WTC11 (cell line): ENCODE data around the gene SERPINB8. TPM values are rescaled to one million over a fixed set of nuclear protein-coding genes. Genes with fewer than 3 reads are reported as not detected.

Source experiments
- ATAC-seq: fragments of 200-7000 bp; cut with Tn5 transposase; 2 replicates; pipeline ENCODE4 v1.10.0; 2021; ENCODE audit warnings: mild to moderate bottlenecking, moderate library complexity
- CTCF ChIA-PET: fragments of 300-600 bp; sonication (Branson Sonifier 250); formaldehyde crosslinking; loops from one replicate; lab custom pipeline; 2021; ENCODE audit warnings: antibody characterized with exemption; lab: Charles Lee
- POLR2A ChIA-PET: fragments of 350-600 bp; sonication (Branson Sonifier 250); formaldehyde crosslinking; loops from one replicate; lab custom pipeline; 2021; ENCODE audit warnings: antibody characterized with exemption; lab: Charles Lee
- DNase-seq: peaks from one replicate; pipeline ENCODE4 v3.0.0; 2021; ENCODE audit warnings: low spot score
- H3K27ac Mint-ChIP-seq: 2 replicates; pipeline ENCODE4 v1.8.0; 2021; ENCODE audit warnings: mixed read lengths
- H3K27me3 Mint-ChIP-seq: 2 replicates; pipeline ENCODE4 v1.8.0; 2021; ENCODE audit warnings: low read depth, mild to moderate bottlenecking, moderate library complexity, mixed read lengths
- H3K36me3 Mint-ChIP-seq: 2 replicates; pipeline ENCODE4 v1.8.0; 2021; ENCODE audit warnings: mixed read lengths
- H3K4me1 Mint-ChIP-seq: 2 replicates; pipeline ENCODE4 v1.8.0; 2022; ENCODE audit warnings: mixed read lengths
- H3K4me3 Mint-ChIP-seq: 2 replicates; pipeline ENCODE4 v1.8.0; 2021; ENCODE audit warnings: mild to moderate bottlenecking, moderate library complexity, mixed read lengths
- H3K9me3 Mint-ChIP-seq: 2 replicates; pipeline ENCODE4 v1.8.0; 2021; ENCODE audit warnings: mixed read lengths
- CBFB ChIP-seq: sonication (generic); formaldehyde crosslinking; IDR thresholded peaks from 2 replicates; pipeline ENCODE4 v1.8.1; 2022; ENCODE audit warnings: mild to moderate bottlenecking, low read depth, missing genetic modification reagents
- GTF2I ChIP-seq: fragments of 250-450 bp; sonication (Bioruptor Pico); conservative IDR thresholded peaks from 2 replicates; pipeline ENCODE4 v1.4.0; 2021; ENCODE audit warnings: mild to moderate bottlenecking
- HMGA2 ChIP-seq: fragments of 250-450 bp; sonication (Bioruptor Pico); IDR thresholded peaks from 2 replicates; pipeline ENCODE4 v1.4.0; 2021; ENCODE audit warnings: mild to moderate bottlenecking, moderate library complexity
- MYBL2 ChIP-seq: sonication (generic); formaldehyde crosslinking; IDR thresholded peaks from 2 replicates; pipeline ENCODE4 v1.8.1; 2023; ENCODE audit warnings: mild to moderate bottlenecking, moderate library complexity, missing genetic modification reagents
- RELA ChIP-seq: sonication (generic); formaldehyde crosslinking; IDR thresholded peaks from 2 replicates; pipeline ENCODE4 v1.8.1; 2022; ENCODE audit warnings: missing genetic modification reagents, mild to moderate bottlenecking, borderline replicate concordance
- SMAD3 ChIP-seq: sonication (generic); formaldehyde crosslinking; IDR thresholded peaks from 2 replicates; pipeline ENCODE4 v1.8.0; 2022; ENCODE audit warnings: missing genetic modification reagents, mild to moderate bottlenecking, borderline replicate concordance
- SOX15 ChIP-seq: fragments of 250-450 bp; sonication (Bioruptor Pico); IDR thresholded peaks from 2 replicates; pipeline ENCODE4 v1.9.0; 2021; ENCODE audit warnings: mild to moderate bottlenecking
- ZNF281 ChIP-seq: sonication (generic); formaldehyde crosslinking; IDR thresholded peaks from 2 replicates; pipeline ENCODE4 v1.8.0; 2023; ENCODE audit warnings: mild to moderate bottlenecking, missing genetic modification reagents
- ZNF532 ChIP-seq: fragments of 250-450 bp; sonication (Bioruptor Pico); IDR thresholded peaks from 2 replicates; pipeline ENCODE4 v1.9.0; 2021; ENCODE audit warnings: mild to moderate bottlenecking, borderline replicate concordance
- ZNF671 ChIP-seq: fragments of 250-450 bp; sonication (Bioruptor Pico); IDR thresholded peaks from 2 replicates; pipeline ENCODE4 v1.8.0; 2021; ENCODE audit warnings: mild to moderate bottlenecking
- total RNA-seq: library from RNA; stranded (reverse); gene quantifications from 3 replicates; pipeline ENCODE4 v1.2.3, GENCODE V29; 2021
- TF ChIP-seq, protein P1 (sequence below): sonication (generic); formaldehyde crosslinking; IDR thresholded peaks from 2 replicates; pipeline ENCODE4 v1.8.1; 2022; ENCODE audit warnings: mild to moderate bottlenecking, moderate library complexity, missing genetic modification reagents
- TF ChIP-seq, protein P2 (sequence below): fragments of 200-600 bp; IDR thresholded peaks from 2 replicates; pipeline ENCODE4 v1.8.0; 2022; ENCODE audit warnings: antibody characterized with exemption
- TF ChIP-seq, protein P3 (sequence below): fragments of 250-450 bp; sonication (Bioruptor Pico); IDR thresholded peaks from 2 replicates; pipeline ENCODE4 v2.1.2; 2022; ENCODE audit warnings: mild to moderate bottlenecking, moderate library complexity

Gene SERPINB8
- total RNA-seq, 1 experiment from 2014 or later = 0.46 TPM

- ATAC-seq = no peak
- TF ChIP-seq SMAD3 (CRISPR knock-in tag) (no peak), CBFB (CRISPR knock-in tag) (no peak), GTF2I (CRISPR knock-in tag) (no peak), SOX15 (CRISPR knock-in tag) (no peak), HMGA2 (CRISPR knock-in tag) (no peak), ZNF671 (CRISPR knock-in tag) (no peak), ZNF281 (CRISPR knock-in tag) (no peak), MYBL2 (no peak), ZNF532 (no peak), RELA (no peak)
- TF ChIP-seq, protein P1, sequence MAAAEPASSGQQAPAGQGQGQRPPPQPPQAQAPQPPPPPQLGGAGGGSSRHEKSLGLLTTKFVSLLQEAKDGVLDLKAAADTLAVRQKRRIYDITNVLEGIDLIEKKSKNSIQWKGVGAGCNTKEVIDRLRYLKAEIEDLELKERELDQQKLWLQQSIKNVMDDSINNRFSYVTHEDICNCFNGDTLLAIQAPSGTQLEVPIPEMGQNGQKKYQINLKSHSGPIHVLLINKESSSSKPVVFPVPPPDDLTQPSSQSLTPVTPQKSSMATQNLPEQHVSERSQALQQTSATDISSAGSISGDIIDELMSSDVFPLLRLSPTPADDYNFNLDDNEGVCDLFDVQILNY = no peak
- TF ChIP-seq, all 79 proteins: peak for 0
- H3K4me3 Mint-ChIP-seq = no peak overlapping the region
- CTCF ChIA-PET = interaction anchor here (1.7 to 2.5 kb wide), 2 partner anchors 14 kb away, joined by 3 to 11 read pairs; no protein-coding TSS in a partner anchor
- no peaks in the 10 kb centered on the region for H3K36me3 Mint-ChIP-seq
- H3K27me3 Mint-ChIP-seq = peaks cover 88% of the 10 kb centered on the region
- POLR2A ChIA-PET = interaction anchor here (0.6 kb wide), 1 partner anchor 62 kb away, joined by 5 read pairs; no protein-coding TSS in a partner anchor
- DNase-seq = no peak
- peaks cover 9% of the 10 kb centered on the region for H3K4me1 Mint-ChIP-seq
- H3K9me3 Mint-ChIP-seq = no peaks in the 10 kb centered on the region
- no peak overlapping the region for H3K27ac Mint-ChIP-seq
Measured at GRCh38 chr18:63977040-63977439, 7.2 kb downstream of the SERPINB8 start.

DNA sequence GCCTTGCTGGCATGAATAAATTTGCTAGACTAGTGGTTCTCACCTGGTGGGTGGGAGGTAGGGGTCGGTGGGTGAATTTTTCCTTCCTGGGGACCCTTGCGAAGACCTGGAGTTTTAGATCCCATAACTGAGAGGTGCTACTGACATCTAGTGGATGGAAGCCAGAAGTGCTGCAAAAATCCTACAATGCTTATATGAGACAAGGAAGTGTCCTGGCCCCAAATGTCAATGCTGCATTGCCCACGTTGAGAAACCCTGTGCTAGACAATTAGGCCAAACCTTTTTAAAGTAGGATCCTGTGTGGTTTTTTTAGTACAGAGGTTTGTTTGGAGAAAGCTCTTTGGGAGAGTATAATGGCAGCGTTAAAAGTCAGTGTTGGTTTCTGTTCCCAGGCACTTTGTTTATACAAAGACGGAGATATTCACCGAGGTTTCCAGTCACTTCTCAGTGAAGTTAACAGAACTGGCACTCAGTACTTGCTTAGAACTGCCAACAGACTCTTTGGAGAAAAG is 9.6 kb downstream of the SERPINB8 start:
- H3K4me3 Mint-ChIP-seq = no peak overlapping the region
- H3K36me3 Mint-ChIP-seq = no peaks in the 10 kb centered on the region
- no peak overlapping the region for H3K27ac Mint-ChIP-seq

More for the DNA sequence above, 9.6 kb downstream of the SERPINB8 start:
- DNase-seq = peak; percentile 55
- peak; percentile 90 for ATAC-seq
- TF ChIP-seq, protein P2, sequence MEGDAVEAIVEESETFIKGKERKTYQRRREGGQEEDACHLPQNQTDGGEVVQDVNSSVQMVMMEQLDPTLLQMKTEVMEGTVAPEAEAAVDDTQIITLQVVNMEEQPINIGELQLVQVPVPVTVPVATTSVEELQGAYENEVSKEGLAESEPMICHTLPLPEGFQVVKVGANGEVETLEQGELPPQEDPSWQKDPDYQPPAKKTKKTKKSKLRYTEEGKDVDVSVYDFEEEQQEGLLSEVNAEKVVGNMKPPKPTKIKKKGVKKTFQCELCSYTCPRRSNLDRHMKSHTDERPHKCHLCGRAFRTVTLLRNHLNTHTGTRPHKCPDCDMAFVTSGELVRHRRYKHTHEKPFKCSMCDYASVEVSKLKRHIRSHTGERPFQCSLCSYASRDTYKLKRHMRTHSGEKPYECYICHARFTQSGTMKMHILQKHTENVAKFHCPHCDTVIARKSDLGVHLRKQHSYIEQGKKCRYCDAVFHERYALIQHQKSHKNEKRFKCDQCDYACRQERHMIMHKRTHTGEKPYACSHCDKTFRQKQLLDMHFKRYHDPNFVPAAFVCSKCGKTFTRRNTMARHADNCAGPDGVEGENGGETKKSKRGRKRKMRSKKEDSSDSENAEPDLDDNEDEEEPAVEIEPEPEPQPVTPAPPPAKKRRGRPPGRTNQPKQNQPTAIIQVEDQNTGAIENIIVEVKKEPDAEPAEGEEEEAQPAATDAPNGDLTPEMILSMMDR = peak; percentile 51
- TF ChIP-seq, protein P3, sequence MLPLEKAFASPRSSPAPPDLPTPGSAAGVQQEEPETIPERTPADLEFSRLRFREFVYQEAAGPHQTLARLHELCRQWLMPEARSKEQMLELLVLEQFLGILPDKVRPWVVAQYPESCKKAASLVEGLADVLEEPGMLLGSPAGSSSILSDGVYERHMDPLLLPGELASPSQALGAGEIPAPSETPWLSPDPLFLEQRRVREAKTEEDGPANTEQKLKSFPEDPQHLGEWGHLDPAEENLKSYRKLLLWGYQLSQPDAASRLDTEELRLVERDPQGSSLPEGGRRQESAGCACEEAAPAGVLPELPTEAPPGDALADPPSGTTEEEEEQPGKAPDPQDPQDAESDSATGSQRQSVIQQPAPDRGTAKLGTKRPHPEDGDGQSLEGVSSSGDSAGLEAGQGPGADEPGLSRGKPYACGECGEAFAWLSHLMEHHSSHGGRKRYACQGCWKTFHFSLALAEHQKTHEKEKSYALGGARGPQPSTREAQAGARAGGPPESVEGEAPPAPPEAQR (CRISPR knock-in tag) = no peak
- H3K27me3 Mint-ChIP-seq = peaks cover 65% of the 10 kb centered on the region
- H3K9me3 Mint-ChIP-seq = no peaks in the 10 kb centered on the region
- CTCF ChIA-PET = interaction anchor here (1.5 kb wide), 1 partner anchor 16 kb away, joined by 5 read pairs; no protein-coding TSS in a partner anchor
- H3K4me1 Mint-ChIP-seq = peaks cover 8% of the 10 kb centered on the region
- POLR2A ChIA-PET = no interaction called here
